ENCODE measurements around the gene ANKK1. TPM values are rescaled to one million over a fixed set of nuclear protein-coding genes. Genes with fewer than 3 reads are reported as not detected.

ANKK1 gene
- total and polyA plus RNA-seq, 2 donors from 2014 or later: 0.19 to 0.60 TPM

- TF ChIP-seq CTCF (IDR thresholded peaks at IDR 0.05; ENCODE audit: borderline replicate concordance, extremely low read depth, insufficient read depth): no peak
- no peaks in the 10 kb centered on the region for H3K9me3 ChIP-seq (ENCODE audit: control insufficient read depth in 2 of 3, insufficient read depth in 1 of 3, low read length in 3 of 3)
- no peak overlapping the region for H3K9ac ChIP-seq (ENCODE audit: low read length in 3 of 3)
- H3K4me1 ChIP-seq (ENCODE audit: control insufficient read depth in 2 of 3, insufficient read depth in 2 of 3, low read depth in 1 of 3, low read length in 3 of 3): no peaks in the 10 kb centered on the region
- intact Hi-C loops (cut with DNase I): no loop called here
- FAIRE-seq: no peak
- no peaks in the 10 kb centered on the region for H3K27me3 ChIP-seq (ENCODE audit: control insufficient read depth, insufficient read depth, low read length)
- H3K36me3 ChIP-seq (ENCODE audit: control insufficient read depth in 2 of 3, insufficient read depth in 3 of 3, low read length in 3 of 3): peaks cover 0 to 8% (median 0%) of the 10 kb centered on the region in 3 donors
- no peak overlapping the region for H3K27ac ChIP-seq (ENCODE audit: low read depth in 2 of 2, low read length in 2 of 2)
- no peak for DNase-seq
- no peak overlapping the region for H3K4me3 ChIP-seq (ENCODE audit: low read length in 3 of 3)
Measured at GRCh38 chr11:113377681-113378412, 9.7 kb upstream of the ANKK1 start.

GRCh38 chr11:113378692-113379091 is 8.9 kb upstream of the ANKK1 start:
- Histone ChIP-seq H3K4me1 (ENCODE audit: control insufficient read depth in 2 of 3, insufficient read depth in 2 of 3, low read depth in 1 of 3, low read length in 3 of 3) (no peaks in the 10 kb centered on the region), H3K27ac (ENCODE audit: low read depth in 2 of 2, low read length in 2 of 2) (no peak overlapping the region), H3K27me3 (ENCODE audit: control insufficient read depth, insufficient read depth, low read length) (no peaks in the 10 kb centered on the region), H3K4me3 (ENCODE audit: low read length in 3 of 3) (no peak overlapping the region), H3K9ac (ENCODE audit: low read length in 3 of 3) (no peak overlapping the region), H3K9me3 (ENCODE audit: control insufficient read depth in 2 of 3, insufficient read depth in 1 of 3, low read length in 3 of 3) (no peaks in the 10 kb centered on the region), H3K36me3 (ENCODE audit: control insufficient read depth in 2 of 3, insufficient read depth in 3 of 3, low read length in 3 of 3) (peaks cover 0 to under 1% (median 0%) of the 10 kb centered on the region in 3 donors)
- no peak for FAIRE-seq
- DNase-seq: no peak
- intact Hi-C loops (cut with DNase I): no loop called here
- no peak for TF ChIP-seq CTCF (IDR thresholded peaks at IDR 0.05; ENCODE audit: borderline replicate concordance, extremely low read depth, insufficient read depth)

- Histone ChIP-seq H3K9ac (ENCODE audit: low read length in 3 of 3) (no peak overlapping the region), H3K27me3 (ENCODE audit: control insufficient read depth, insufficient read depth, low read length) (no peaks in the 10 kb centered on the region), H3K9me3 (ENCODE audit: control insufficient read depth in 2 of 3, insufficient read depth in 1 of 3, low read length in 3 of 3) (no peaks in the 10 kb centered on the region), H3K27ac (ENCODE audit: low read depth in 2 of 2, low read length in 2 of 2) (no peak overlapping the region), H3K4me1 (ENCODE audit: control insufficient read depth in 2 of 3, insufficient read depth in 2 of 3, low read depth in 1 of 3, low read length in 3 of 3) (no peaks in the 10 kb centered on the region), H3K4me3 (ENCODE audit: low read length in 3 of 3) (no peak overlapping the region), H3K36me3 (ENCODE audit: control insufficient read depth in 2 of 3, insufficient read depth in 3 of 3, low read length in 3 of 3) (no peaks in the 10 kb centered on the region)
- intact Hi-C loops (cut with DNase I): no loop called here
- TF ChIP-seq CTCF (IDR thresholded peaks at IDR 0.05; ENCODE audit: borderline replicate concordance, extremely low read depth, insufficient read depth): no peak
- no peak for FAIRE-seq
- no peak for DNase-seq
Measured at GRCh38 chr11:113382121-113382520, 5.5 kb upstream of the ANKK1 start.
